ENCODE results near the gene HIPK2. TPM values are rescaled to one million over a fixed set of nuclear protein-coding genes. Genes with fewer than 3 reads are reported as not detected.

HIPK2 gene
- total and polyA plus RNA-seq, 2 experiments from 2014 or later = 7.3 to 16.9 TPM

- Mint-ChIP-seq H3K4me1 (peaks cover 4% of the 10 kb centered on the region; the same call in 2 of the 3 replicates), H3K36me3 (ENCODE audit: low read depth) (peaks cover 4% of the 10 kb centered on the region), H3K27me3 (ENCODE audit: insufficient read depth, low read depth, poor library complexity) (peaks cover 6% of the 10 kb centered on the region), H3K27ac (no peak overlapping the region), H3K4me3 (no peak overlapping the region), H3K9me3 (peaks cover 5% of the 10 kb centered on the region)
- Histone ChIP-seq H3K27me3 (ENCODE audit: insufficient read depth) (no peaks in the 10 kb centered on the region), H3K4me3 (no peak overlapping the region), H3K27ac (ENCODE audit: low read depth) (no peak overlapping the region), H3F3A (replicated peaks; ENCODE audit: low read depth) (no peaks in the 10 kb centered on the region), H3K36me3 (ENCODE audit: insufficient read depth) (no peaks in the 10 kb centered on the region), H3K79me2 (replicated peaks; ENCODE audit: insufficient read depth) (no peaks in the 10 kb centered on the region), H2AFZ (no peak overlapping the region), H3K9me2 (ENCODE audit: insufficient read depth) (peaks cover 4% of the 10 kb centered on the region), H3K4me1 (ENCODE audit: insufficient read depth) (no peaks in the 10 kb centered on the region), H3K4me2 (no peak overlapping the region), H4K20me1 (replicated peaks; ENCODE audit: insufficient read depth) (no peaks in the 10 kb centered on the region)
- ATAC-seq (no peak), DNase-seq (ENCODE audit: low spot score) (no peak)
- no peak for TF ChIP-seq STAT1 (IDR thresholded peaks at IDR 0.05; ENCODE audit: unreplicated experiment)
- TF ChIP-seq REST (IDR thresholded peaks at IDR 0.05; ENCODE audit: unreplicated experiment) = no peak
- no peak for TF ChIP-seq ZNF331 (CRISPR knock-in tag; IDR thresholded peaks at IDR 0.05; ENCODE audit: low read depth)
- no peak for TF ChIP-seq ZNF114 (CRISPR knock-in tag; IDR thresholded peaks at IDR 0.05)
- no peak for TF ChIP-seq EZH2 (IDR thresholded peaks at IDR 0.05; ENCODE audit: low read depth, unreplicated experiment)
- TF ChIP-seq NANOG (IDR thresholded peaks at IDR 0.05; ENCODE audit: borderline replicate concordance) = no peak
- no peak for TF ChIP-seq JUNB (IDR thresholded peaks at IDR 0.05; ENCODE audit: unreplicated experiment)
- no peak for TF ChIP-seq POLR2AphosphoS5 (IDR thresholded peaks at IDR 0.05; ENCODE audit: low read depth)
- TF ChIP-seq CTCF (conservative IDR thresholded peaks at IDR 0.05; ENCODE audit: low read depth in 2 of 2) = no peak
- no peak for TF ChIP-seq CREB1 (CRISPR knock-in tag; IDR thresholded peaks at IDR 0.05; ENCODE audit: low read depth)
- no peak for TF ChIP-seq ZNF462 (CRISPR knock-in tag; IDR thresholded peaks at IDR 0.05)
- no peak for TF ChIP-seq ETS1 (IDR thresholded peaks at IDR 0.05)
- TF ChIP-seq EZH2phosphoT487 (IDR thresholded peaks at IDR 0.05; ENCODE audit: unreplicated experiment) = no peak
Measured at GRCh38 chr7:139797607-139798006, 19.8 kb upstream of the HIPK2 start.

Data from GM23338 (cell line).